ENCODE results near the gene C18orf63. TPM values are rescaled to one million over a fixed set of nuclear protein-coding genes. Genes with fewer than 3 reads are reported as not detected.
A peak's percentile ranks its signal among the peaks of the same experiment; 100 is the strongest.

Gene C18orf63
- total RNA-seq, 1 donor from 2014 or later: not detected

DNA sequence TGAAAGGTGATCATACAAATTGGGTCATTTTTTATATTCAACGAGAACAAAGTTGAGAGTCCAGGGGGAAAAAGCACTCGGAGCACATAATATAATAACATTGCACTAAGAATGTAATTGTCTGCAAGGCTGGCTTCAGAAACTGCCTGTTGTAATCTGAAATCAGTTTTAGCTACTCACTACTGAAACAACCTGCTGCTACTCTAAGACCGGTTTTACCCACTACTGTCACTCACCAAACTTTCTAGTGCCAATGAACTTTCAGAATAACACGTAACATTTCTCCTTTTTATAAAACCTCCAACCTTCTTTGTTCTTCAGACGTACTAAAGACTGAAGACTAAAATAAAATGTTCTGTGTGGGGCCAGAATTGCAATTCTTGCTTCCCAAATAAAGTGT is 12.3 kb upstream of the C18orf63 start:
- DNase-seq (ENCODE audit: low read depth) (no peak), FAIRE-seq (no peak)
- H3K4me3 ChIP-seq (ENCODE audit: low read depth, low read length): no peak overlapping the region
- H3K36me3 ChIP-seq (ENCODE audit: control insufficient read depth, insufficient read depth, low read length): no peaks in the 10 kb centered on the region
- no peaks in the 10 kb centered on the region for H3K27me3 ChIP-seq (ENCODE audit: control insufficient read depth, insufficient read depth, low read length)
- TF ChIP-seq, protein P1, sequence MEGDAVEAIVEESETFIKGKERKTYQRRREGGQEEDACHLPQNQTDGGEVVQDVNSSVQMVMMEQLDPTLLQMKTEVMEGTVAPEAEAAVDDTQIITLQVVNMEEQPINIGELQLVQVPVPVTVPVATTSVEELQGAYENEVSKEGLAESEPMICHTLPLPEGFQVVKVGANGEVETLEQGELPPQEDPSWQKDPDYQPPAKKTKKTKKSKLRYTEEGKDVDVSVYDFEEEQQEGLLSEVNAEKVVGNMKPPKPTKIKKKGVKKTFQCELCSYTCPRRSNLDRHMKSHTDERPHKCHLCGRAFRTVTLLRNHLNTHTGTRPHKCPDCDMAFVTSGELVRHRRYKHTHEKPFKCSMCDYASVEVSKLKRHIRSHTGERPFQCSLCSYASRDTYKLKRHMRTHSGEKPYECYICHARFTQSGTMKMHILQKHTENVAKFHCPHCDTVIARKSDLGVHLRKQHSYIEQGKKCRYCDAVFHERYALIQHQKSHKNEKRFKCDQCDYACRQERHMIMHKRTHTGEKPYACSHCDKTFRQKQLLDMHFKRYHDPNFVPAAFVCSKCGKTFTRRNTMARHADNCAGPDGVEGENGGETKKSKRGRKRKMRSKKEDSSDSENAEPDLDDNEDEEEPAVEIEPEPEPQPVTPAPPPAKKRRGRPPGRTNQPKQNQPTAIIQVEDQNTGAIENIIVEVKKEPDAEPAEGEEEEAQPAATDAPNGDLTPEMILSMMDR (IDR thresholded peaks at IDR 0.05; ENCODE audit: insufficient read depth, low read length, severe bottlenecking): no peak

DNA sequence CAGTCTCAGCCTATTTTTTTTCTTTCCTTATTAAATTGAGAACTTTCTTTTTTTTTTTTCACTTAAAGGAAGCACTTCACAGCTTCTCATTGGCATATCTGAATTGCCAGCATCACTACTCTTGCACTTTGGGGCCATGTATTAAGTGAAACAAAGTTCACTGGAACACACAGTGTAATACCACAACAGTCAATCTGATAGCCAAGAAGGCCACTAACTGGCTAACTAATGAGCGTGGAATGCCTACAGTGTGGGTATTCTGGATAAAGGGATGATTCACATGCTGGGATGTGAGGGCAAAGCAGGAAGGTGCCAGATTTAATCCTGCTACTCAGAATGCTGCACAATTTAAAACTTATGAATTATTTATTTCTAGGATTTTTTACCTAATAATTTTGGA is 11.7 kb upstream of the C18orf63 start:
- DNase-seq (ENCODE audit: low read depth): peak; percentile 73

DNA sequence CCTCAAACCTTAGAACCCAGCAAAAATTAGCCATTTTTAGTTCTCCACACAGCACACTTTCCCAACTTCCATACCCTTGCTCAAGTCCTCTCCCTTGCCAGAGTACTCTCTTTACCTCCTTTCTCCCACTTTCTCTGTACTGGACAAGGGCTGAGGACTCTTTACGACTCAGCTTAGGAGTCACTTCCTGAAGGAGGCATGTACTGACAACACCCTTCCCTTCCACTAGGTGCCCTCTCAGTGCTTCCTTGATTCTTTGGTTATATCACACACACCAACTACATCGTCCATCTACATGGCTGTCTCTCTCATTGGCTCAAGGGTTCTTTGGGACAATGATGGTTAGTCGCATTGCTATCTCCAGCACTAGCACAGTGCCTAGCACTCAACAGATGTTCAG is 5.2 kb upstream of the C18orf63 start:
- peak; percentile 83 for FAIRE-seq
- DNase-seq (ENCODE audit: low read depth): peak; percentile 81

More for the DNA sequence above, 11.7 kb upstream of the C18orf63 start:
- FAIRE-seq: no peak
- Histone ChIP-seq H3K27me3 (ENCODE audit: control insufficient read depth, insufficient read depth, low read length) (no peaks in the 10 kb centered on the region), H3K36me3 (ENCODE audit: control insufficient read depth, insufficient read depth, low read length) (no peaks in the 10 kb centered on the region), H3K4me3 (ENCODE audit: low read depth, low read length) (no peak overlapping the region)
- TF ChIP-seq, protein P1 (IDR thresholded peaks at IDR 0.05; ENCODE audit: insufficient read depth, low read length, severe bottlenecking): no peak

DNA sequence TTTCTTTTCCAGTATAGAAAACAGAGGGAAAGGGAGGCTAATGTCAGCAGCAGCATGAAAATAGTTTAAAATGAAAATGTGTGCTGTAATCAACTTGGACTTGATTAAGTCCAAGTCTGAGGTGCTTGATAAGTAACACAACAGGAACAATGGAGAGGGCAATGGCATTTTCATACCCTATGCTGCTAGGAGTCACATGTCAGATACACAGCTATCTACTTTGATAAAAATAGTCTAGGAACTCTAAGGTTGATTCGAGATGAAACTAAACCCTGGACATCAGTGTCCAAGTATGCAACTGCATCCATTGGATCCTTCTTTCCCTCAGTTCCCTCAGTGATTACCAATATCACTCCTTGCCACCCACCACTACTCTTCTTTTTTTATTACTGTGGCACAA is 4.6 kb upstream of the C18orf63 start:
- Histone ChIP-seq H3K27me3 (ENCODE audit: control insufficient read depth, insufficient read depth, low read length) (no peaks in the 10 kb centered on the region), H3K4me3 (ENCODE audit: low read depth, low read length) (no peak overlapping the region), H3K36me3 (ENCODE audit: control insufficient read depth, insufficient read depth, low read length) (no peaks in the 10 kb centered on the region)
- DNase-seq (ENCODE audit: low read depth) (no peak), FAIRE-seq (no peak)
- TF ChIP-seq, protein P1 (IDR thresholded peaks at IDR 0.05; ENCODE audit: insufficient read depth, low read length, severe bottlenecking): no peak

More for the DNA sequence above, 5.2 kb upstream of the C18orf63 start:
- H3K4me3 ChIP-seq (ENCODE audit: low read depth, low read length): no peak overlapping the region
- TF ChIP-seq, protein P1 (IDR thresholded peaks at IDR 0.05; ENCODE audit: insufficient read depth, low read length, severe bottlenecking): peak; percentile 72
- H3K36me3 ChIP-seq (ENCODE audit: control insufficient read depth, insufficient read depth, low read length): no peaks in the 10 kb centered on the region
- H3K27me3 ChIP-seq (ENCODE audit: control insufficient read depth, insufficient read depth, low read length): no peaks in the 10 kb centered on the region

DNA sequence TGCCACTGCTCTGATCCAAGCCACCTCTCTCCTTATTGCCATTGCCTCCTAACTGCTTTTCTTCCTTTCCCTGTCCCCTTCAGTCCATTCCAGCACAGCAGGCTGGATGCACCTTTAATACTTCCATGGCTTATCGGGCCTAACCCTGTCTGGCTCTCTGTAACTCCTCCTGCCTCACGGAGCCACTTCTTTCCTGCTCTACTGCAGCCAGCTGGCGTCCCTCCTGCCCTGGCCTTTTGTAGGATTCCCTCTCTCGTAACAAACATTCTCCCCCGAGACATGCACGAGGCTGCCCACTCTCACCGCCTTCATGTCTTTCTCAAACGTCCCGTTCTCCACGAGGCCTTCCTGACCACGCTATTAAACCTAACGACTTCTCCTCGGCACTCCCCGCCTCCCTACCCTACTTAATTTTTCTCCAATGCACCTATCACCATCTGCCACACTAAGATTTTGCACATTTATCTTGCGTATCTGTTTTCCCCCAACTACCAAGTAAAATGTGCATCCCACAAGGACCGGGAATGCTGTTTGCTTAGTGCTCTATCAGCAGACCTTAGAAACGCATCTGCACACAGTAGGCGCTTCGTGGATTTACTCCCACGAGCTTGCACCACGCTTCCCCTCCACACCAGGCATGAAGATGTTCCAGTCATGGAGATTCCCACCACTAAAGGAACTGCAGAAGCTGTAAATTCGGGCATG is 728 bp upstream of the C18orf63 start:
- H3K4me3 ChIP-seq (ENCODE audit: low read depth, low read length): no peak overlapping the region
- DNase-seq (ENCODE audit: low read depth): no peak
- no peaks in the 10 kb centered on the region for H3K27me3 ChIP-seq (ENCODE audit: control insufficient read depth, insufficient read depth, low read length)
- no peak for FAIRE-seq
- H3K36me3 ChIP-seq (ENCODE audit: control insufficient read depth, insufficient read depth, low read length): no peaks in the 10 kb centered on the region
- TF ChIP-seq, protein P1 (IDR thresholded peaks at IDR 0.05; ENCODE audit: insufficient read depth, low read length, severe bottlenecking): no peak
